ENCODE results near the gene S100A4.
"Not testable (repeated sequence)": the region's sequence is repeated elsewhere in the genome, so short reads cannot be mapped to it uniquely, and the experiment has no call there.

The S100A4 gene

DNA sequence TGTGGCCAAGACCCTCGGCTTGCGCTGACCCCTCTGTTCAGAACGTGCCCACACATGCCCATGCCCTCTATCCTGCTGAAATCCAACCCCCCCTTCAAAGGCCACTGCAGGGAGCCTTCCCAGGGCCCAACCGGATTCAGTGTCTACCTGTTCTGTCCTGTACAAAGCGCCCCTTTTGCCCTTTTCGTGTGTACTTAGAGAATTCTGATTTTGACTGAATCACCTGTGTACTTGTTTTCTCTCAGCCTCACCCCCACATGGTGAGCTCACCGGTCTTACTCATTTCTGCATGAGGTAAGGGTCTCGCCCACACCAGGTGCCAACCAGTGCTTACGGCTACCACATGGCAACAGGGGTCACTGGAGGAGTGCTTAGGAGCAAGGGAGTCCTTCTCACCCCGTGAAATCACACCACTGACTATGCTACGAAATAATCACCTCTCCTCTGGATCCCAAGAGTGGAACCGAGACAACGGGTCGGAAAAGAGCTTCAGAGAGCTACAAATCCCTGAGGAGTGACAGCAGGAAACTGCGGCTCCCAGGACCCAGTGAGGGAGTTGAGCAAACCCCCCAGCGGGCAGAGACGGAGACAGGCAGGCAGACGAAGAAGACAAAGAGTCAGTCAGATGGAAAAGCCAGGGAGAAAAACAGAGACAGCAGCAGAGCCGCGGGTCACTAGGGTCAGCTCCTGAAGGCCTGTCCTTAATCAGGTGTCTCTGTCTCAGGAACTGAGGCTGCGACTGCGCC lies 22.2 kb upstream of the S100A4 start:
- DNase-seq (ENCODE audit: low spot score) = no peak

GRCh38 chr1:153566414-153567371 lies 21.1 kb upstream of the S100A4 start:
- peak; percentile 87 for DNase-seq (ENCODE audit: low spot score)

DNA sequence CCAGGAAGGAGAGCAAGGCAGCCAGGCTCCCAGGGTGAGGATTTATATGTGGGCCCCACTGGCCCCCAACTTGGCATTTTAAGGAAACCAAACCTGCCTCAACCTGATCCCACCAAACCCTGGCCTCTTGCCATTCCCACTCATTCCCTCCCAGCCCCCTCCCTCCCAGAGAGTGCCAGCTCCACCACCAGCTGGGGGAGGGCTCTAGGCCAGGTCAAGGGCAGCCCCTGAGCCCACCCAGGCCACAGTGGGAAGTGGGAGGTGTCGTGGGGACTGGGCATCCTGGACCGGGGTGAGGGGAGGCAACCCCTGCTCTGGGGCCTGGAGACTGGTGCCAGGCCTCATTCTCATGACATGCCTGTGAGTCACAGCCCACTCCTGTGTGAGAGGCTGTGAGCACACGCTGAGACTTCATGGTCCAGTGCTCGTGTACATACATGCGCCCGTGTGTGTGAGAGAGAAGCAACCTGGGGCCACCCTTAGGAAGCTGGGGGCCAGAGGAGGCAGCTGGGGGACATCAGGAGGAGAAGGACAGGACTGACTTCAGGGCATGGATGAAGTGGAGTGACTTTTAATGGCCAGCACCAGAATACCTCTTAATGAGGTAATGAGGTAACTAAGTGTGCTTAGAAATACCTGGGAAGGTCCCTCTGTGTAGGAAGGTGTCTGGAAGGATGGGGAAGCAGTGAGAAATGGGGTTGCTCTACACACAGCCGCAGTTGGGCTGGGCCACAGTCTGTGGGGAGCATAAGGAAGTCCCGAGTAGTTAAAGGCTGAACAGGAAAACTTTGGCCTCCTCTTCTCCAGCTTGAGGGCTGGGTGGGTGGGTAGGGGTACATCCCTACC lies 20.1 kb upstream of the S100A4 start, which contains the start of gene S100A2:
TSS of gene S100A2 (minus strand) at position 316 of the 846 bp plus-strand sequence. CDS start 1,967 bp downstream, outside the sequence.
- DNase-seq (ENCODE audit: low spot score) = no peak

DNA sequence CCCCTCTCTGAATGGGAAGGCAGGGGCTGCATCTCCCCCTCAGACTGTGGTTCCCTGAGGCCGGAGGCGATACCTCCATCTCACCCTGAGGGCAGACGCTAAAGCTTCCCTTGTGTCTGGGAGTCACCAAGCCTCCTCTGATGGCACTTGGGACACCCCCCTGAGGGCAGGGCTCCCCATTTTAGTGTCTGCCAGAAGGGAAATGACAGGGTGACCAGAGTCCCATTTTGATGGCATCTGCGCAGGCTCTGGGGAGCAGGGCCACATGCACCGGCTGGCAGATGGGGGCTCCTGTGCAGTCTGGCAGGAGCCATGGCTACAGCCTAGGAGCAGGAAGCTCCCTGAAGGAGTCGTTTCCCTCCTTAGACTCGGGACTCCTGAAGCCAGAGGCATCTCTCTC lies 18.4 kb upstream of the S100A4 start:
- no peak for DNase-seq (ENCODE audit: low spot score)

DNA sequence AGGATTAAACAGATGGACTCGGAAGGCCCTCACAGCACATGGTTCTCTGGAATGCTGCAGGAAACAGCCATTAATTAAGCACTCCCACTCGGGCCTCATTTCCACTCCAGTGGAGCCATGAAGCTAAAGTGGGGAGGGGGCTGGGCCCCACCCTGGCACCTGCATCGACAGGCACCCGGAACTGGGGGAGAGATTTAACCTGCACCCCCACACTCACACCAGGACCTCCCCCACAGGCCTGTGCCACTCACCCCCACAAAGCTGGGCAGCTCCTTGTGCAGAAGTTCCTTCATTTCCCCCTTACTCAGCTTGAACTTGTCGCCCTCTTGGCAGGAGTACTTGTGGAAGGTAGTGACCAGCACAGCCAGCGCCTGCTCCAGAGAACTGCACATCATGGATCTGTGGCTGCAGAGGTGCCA lies 17.9 kb upstream of the S100A4 start:
- no peak for DNase-seq (ENCODE audit: low spot score)

DNA sequence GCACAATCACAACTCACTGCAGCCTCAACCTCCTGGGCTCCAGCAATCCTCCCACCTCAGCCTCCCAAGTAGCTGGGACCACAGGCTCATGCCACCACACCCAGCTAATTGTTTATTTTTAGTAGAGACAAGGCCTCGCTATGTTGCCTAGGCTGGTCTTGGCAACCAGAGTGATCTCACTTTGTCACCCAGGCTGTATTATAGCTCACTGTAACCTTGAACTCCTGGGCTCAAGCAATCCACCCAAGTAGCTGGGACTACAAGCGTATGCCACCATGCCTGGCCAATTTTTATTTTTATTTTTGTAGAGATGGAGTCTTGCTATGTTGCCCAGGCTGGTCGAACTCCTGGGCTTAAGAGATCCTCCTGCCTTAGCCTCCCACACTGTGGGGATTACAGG lies 16.4 kb upstream of the S100A4 start:
- not testable (repeated sequence) for DNase-seq (ENCODE audit: low spot score)

GRCh38 chr1:153561466-153561985 lies 15.9 kb upstream of the S100A4 start:
- no peak for DNase-seq (ENCODE audit: low spot score)

DNA sequence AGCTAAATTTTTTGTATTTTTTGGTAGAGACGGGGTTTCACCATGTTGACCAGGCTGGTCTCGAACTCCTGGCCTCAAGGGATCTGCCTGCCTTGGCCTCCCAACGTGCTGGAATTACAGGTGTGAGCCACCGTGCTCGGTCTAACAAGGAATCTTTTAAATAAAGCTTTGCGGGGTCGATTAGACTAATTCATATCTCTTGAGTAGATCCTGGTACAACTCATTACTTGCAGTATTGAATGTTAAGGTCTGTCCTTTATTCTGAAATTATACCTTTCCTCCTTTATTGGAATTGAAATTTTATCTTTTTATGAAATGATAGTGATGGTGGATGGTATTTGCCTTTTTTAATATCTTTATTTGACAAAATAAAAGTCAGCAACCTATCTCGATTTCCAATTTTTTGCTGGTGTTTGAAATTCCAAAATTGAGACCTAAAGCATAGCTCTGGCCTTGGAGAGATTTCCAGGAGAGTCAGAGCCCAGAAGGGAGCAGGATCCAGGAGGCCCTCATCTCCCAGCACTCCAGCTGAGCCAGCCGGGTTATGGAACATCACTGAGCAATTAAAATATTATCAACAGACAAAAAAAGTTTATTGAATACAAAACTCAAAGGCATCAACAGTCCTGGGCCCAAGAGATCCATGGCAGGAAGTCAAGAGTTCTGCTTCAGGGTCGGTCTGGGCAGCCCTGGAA lies 15.3 kb upstream of the S100A4 start:
- no peak for DNase-seq (ENCODE audit: low spot score)

DNA sequence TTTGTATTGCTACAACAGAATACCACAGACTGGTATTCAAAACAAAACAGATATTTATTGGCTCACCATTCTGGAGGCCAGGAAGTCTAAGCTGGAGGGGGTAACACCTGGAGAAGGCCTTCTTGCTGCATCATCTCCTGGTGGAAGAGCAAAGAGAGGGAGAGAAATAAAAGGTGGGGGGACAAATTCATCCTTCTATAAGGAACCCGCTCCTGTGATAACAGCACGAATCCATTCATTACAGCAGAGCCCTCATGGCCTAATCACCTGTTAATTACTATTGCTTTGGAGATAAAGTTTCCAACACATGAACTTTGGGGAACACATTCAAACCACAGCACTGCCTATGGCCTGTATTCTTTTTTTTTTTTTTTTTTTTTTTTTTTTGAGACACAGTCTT lies 14.6 kb upstream of the S100A4 start:
- no peak for DNase-seq (ENCODE audit: low spot score)

GRCh38 chr1:153557877-153558276 lies 12.3 kb upstream of the S100A4 start:
- no peak for DNase-seq (ENCODE audit: low spot score)

DNA sequence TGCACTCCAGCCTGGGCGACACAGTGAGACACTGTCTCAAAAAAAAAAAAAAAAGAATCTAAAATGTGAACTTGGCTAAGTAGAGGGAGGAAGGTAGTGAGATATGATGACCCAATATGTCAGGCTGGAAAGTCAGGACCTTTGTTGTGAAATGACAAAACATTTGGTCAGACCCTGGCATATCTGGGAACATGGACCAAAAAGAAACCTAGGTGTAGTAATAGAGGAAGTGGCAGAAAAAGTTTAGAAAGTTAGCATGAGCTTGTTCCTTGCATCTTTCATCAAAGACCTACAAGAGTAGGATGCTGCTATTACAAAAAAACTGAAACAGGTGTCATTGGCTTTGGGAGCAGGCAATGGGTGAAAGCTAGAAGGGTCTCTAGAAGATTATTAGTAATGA lies 10.7 kb upstream of the S100A4 start:
- DNase-seq (ENCODE audit: low spot score) = no peak

- no peak for DNase-seq (ENCODE audit: low spot score)
Observed at GRCh38 chr1:153553830-153554541, 8.4 kb upstream of the S100A4 start.

GRCh38 chr1:153553096-153553495 lies 7.5 kb upstream of the S100A4 start:
- no peak for DNase-seq (ENCODE audit: low spot score)

DNA sequence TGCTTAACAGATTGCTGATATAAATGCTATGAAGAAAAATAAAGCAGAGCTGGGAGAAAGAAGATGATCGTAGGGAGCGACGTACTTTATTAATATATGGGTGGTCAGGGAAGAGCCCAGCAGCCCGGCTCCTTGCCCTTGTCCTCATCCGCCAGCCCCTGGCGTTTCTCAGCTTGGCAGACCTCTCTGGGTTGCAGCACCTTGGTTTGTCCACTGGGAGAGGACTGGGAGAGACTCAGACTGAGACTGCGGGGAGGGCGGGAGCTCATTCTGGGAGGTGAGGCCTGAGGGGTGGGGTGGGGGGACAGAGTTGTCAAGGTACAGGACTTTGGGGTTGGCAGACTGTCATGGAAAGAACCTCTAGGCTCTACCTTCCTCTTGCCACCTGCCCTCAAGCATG lies 6.7 kb upstream of the S100A4 start:
- no peak for DNase-seq (ENCODE audit: low spot score)

- DNase-seq (ENCODE audit: low spot score) = no peak
Observed at GRCh38 chr1:153550827-153551500, 5.4 kb upstream of the S100A4 start.

- no peak for DNase-seq (ENCODE audit: low spot score)
Observed at GRCh38 chr1:153550398-153550758, 4.8 kb upstream of the S100A4 start.

DNA sequence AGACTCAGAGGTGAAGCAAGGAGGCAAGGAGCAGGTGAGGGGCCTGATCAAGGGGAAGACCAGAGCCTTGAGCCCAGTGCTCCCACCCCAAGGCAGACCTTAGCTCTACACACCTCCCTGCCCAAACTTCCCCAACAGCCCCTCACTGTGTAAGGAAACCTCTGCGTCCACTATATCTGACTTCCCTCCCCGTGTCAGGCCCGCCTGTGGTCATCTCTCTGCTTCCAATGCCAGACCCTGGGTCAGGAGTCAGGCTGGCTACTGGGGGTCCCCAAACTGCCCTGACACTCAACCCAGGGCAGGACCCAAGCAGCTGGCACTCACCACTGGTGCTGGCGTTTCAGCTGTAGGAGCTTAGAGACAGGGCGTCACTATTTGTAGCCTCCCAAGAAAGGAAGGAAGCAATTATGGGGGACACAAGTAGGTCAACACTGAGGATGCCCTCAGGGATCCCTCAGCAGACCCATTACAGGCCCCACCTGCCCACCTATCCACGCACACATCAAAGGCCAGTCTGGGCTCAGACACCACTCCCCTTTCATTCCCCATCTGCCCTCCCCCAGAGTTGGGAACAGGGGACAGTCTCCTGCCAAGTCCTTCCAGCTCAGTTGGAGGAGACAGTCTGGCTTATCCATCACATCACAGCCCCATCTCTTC lies 4.3 kb upstream of the S100A4 start:
- no peak for DNase-seq (ENCODE audit: low spot score)

DNA sequence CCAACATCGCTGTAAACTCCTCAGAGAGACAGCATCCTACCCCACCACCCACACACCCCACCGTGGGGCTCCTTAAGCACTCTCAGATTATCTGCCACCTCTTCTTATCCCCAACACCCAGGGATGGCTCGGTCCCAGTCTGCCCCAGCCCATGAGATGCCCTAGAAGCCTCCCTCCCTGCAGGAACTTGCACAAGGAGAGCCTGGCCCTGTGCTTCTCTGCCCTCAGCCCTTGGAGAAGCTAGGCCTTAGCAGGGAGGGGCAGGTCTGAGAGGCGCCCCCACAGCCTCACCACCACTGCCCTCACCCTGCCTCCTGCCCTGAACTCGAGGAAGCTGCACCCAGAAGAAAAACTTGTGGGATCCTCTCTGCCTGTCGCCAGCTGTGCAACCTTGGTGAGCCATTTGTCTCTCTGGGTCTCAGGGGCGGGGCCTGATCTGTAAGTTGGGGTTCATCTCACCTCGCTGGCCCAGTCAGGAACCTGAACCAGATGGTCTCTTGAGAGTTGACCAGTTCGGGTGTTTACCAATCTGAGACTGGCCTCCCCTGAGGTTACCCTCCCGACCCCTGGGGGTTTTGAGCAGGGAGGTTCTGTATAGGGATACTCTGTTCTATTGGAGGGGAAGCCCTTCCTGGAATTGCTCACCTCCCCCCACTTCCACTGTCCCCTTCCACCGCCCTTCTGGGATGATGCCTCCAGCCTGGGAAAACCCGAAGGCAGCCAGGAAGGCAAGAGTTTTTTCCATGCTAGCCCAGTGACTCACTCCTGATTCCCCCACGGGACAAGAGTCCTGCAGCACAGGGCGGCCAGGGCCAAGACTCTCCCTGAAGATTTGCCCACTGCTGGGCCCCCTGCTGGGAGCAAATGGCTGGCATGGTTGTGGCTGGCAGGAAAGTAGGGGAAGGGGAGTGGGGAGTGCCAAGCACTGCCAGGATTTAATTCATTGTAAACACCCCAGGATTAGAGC lies 3.4 kb upstream of the S100A4 start, which contains the start of gene S100A3:
TSS of gene S100A3 (minus strand) at position 537 of the 967 bp plus-strand sequence. CDS start 773 bp downstream, outside the sequence.
- no peak for DNase-seq (ENCODE audit: low spot score)

Measured in HuH-7.5 (cell line).